HCT116 (cell line): ENCODE results near the gene ACADVL. TPM values are rescaled to one million over a fixed set of nuclear protein-coding genes. Genes with fewer than 3 reads are reported as not detected.

Source experiments
- ATAC-seq: fragments of 200-7000 bp; cut with Tn5 transposase; 2 replicates; pipeline ENCODE4 v1.9.1; 2020; ENCODE audit warnings: mild to moderate bottlenecking, moderate library complexity
- BruUV-seq: library from RNA; stranded (reverse); fragments of 400-500 nt; replicated peaks from 2 replicates; lab custom pipeline; 2021; lab: Mats Ljungman, UMichigan
- CTCF ChIA-PET: fragments of 300-600 bp; sonication (Branson Sonifier 250); formaldehyde crosslinking; loops from one replicate; lab custom pipeline; 2021; ENCODE audit warnings: antibody characterized with exemption; lab: Charles Lee
- POLR2A ChIA-PET: fragments of 300-600, 350-600 bp; sonication (Branson Sonifier 250); formaldehyde crosslinking; loops from one replicate; lab custom pipeline; 2021; ENCODE audit warnings: antibody characterized with exemption; lab: Charles Lee
- RAD21 ChIA-PET, 2 experiments: fragments of 300-600 bp; sonication (Branson Sonifier 250); formaldehyde crosslinking; loops; one replicate each; lab custom pipeline; 2023; ENCODE audit warnings: low total read pairs in 2 of 2; ENCODE audit not compliant: uncharacterized antibody in 2 of 2, unreplicated experiment in 2 of 2, low non-redundant PET in 1 of 2; lab: Charles Lee
- DNase-seq: peaks from one replicate; pipeline ENCODE4 v3.0.0-alpha.2; 2010; ENCODE audit warnings: low read depth, low spot score
- H2AFZ ChIP-seq: fragments of 200-600 bp; shearing (Covaris generic), sonication (generic); 2 replicates; pipeline ENCODE4 v1.6.1; 2017; ENCODE audit warnings: low read depth, mixed run types, mixed read lengths, antibody characterized with exemption, low read length; ENCODE audit not compliant: poor library complexity, severe bottlenecking
- H3K27ac ChIP-seq: 2 replicates; pipeline ENCODE4 v1.5.1; 2012; ENCODE audit warnings: low read depth, low read length
- H3K27me3 ChIP-seq: fragments of 200-600 bp; sonication (generic); 2 replicates; pipeline ENCODE4 v1.6.1; 2016; ENCODE audit warnings: mixed run types, low read length, mixed read lengths; ENCODE audit not compliant: insufficient read depth
- H3K36me3 ChIP-seq, 2 experiments: fragments of 200-500 bp in 1 of 2; fragments of 200-600 bp in 1 of 2; sonication (Bioruptor generic) in 1 of 2; sonication (generic) in 1 of 2; 2 replicates each; pipeline versions ENCODE4 v1.5.1 to v1.6.1; 2014 to 2016; ENCODE audit warnings: low read length in 2 of 2, inconsistent platforms in 1 of 2, mixed read lengths in 1 of 2, mixed run types in 1 of 2; ENCODE audit not compliant: insufficient read depth in 2 of 2, control insufficient read depth in 1 of 2
- H3K4me1 ChIP-seq, 2 experiments: fragments of 200-600 bp in 1 of 2; sonication (generic) in 1 of 2; 2 replicates each; pipeline versions ENCODE4 v1.5.1 to v1.6.1; 2012 to 2017; ENCODE audit warnings: low read length in 2 of 2, inconsistent platforms in 1 of 2, mild to moderate bottlenecking in 1 of 2, mixed read lengths in 1 of 2, mixed run types in 1 of 2, moderate library complexity in 1 of 2; ENCODE audit not compliant: insufficient read depth in 2 of 2, control insufficient read depth in 1 of 2
- H3K4me2 ChIP-seq: fragments of 200-600 bp; sonication (generic); 2 replicates; pipeline ENCODE4 v1.6.1; 2017; ENCODE audit warnings: mixed run types, low read length, mixed read lengths
- H3K4me3 ChIP-seq, 2 experiments: fragments of 200-600 bp in 1 of 2; sonication (generic) in 1 of 2; replicated peaks in 1 of 2; 2 replicates each; pipeline ENCODE4 v1.5.1; 2011 to 2016; ENCODE audit warnings: low read length in 2 of 2, control low read depth in 1 of 2, low read depth in 1 of 2, mild to moderate bottlenecking in 1 of 2, mixed read lengths in 1 of 2, mixed run types in 1 of 2
- H3K79me2 ChIP-seq: fragments of 200-600 bp; sonication (generic); 2 replicates; pipeline ENCODE4 v1.6.1; 2017; ENCODE audit warnings: mild to moderate bottlenecking, mixed run types, low read length, moderate library complexity, mixed read lengths; ENCODE audit not compliant: insufficient read depth
- H3K9ac ChIP-seq: fragments of 200-600 bp; sonication (generic); 2 replicates; pipeline ENCODE4 v1.6.1; 2016; ENCODE audit warnings: low read length, mixed read lengths
- H3K9me2 ChIP-seq: fragments of 200-600 bp; sonication (generic), shearing (Covaris generic); 2 replicates; pipeline ENCODE4 v1.6.1; 2017; ENCODE audit warnings: mixed run types, mild to moderate bottlenecking, moderate library complexity; ENCODE audit not compliant: insufficient read depth
- H3K9me3 ChIP-seq, 2 experiments: fragments of 200-500 bp in 1 of 2; fragments of 200-600 bp in 1 of 2; sonication (Bioruptor generic) in 1 of 2; sonication (generic) in 1 of 2; 2 replicates each; pipeline ENCODE4 v1.6.1; 2014 to 2017; ENCODE audit warnings: low read length in 2 of 2, mixed read lengths in 2 of 2, inconsistent platforms in 1 of 2, low read depth in 1 of 2, mild to moderate bottlenecking in 1 of 2, mixed run types in 1 of 2, moderate library complexity in 1 of 2; ENCODE audit not compliant: control insufficient read depth in 1 of 2, insufficient read depth in 1 of 2
- H4K20me1 ChIP-seq: fragments of 200-600 bp; sonication (generic), shearing (Covaris generic); 2 replicates; pipeline ENCODE4 v1.6.1; 2017; ENCODE audit warnings: mixed run types, mild to moderate bottlenecking, moderate library complexity; ENCODE audit not compliant: insufficient read depth
- CBX3 ChIP-seq: IDR thresholded peaks from 2 replicates; pipeline ENCODE4 v1.6.1; 2012; ENCODE audit warnings: low read depth
- ELF1 ChIP-seq: IDR thresholded peaks from 2 replicates; pipeline ENCODE4 v1.6.1; 2012; ENCODE audit warnings: low read depth, borderline replicate concordance
- FOSL1 ChIP-seq: IDR thresholded peaks from 2 replicates; pipeline ENCODE4 v1.6.1; 2012; ENCODE audit warnings: low read depth
- JUND ChIP-seq: IDR thresholded peaks from 2 replicates; pipeline ENCODE4 v1.6.1; 2012
- POLR2A ChIP-seq: IDR thresholded peaks from 2 replicates; pipeline ENCODE4 v1.7.0; 2011; ENCODE audit warnings: borderline replicate concordance; ENCODE audit not compliant: insufficient read depth, insufficient read length; ENCODE audit errors: extremely low read depth
- POLR2AphosphoS5 ChIP-seq: IDR thresholded peaks from 2 replicates; pipeline ENCODE4 v1.6.1; 2011; ENCODE audit warnings: mild to moderate bottlenecking, low read depth, low read length, moderate library complexity
- RAD21 ChIP-seq: IDR thresholded peaks from 2 replicates; pipeline ENCODE4 v1.6.1; 2012; ENCODE audit warnings: low read depth, mild to moderate bottlenecking
- SIN3A ChIP-seq: IDR thresholded peaks from 2 replicates; pipeline ENCODE4 v1.6.1; 2012; ENCODE audit warnings: low read depth
- SRF ChIP-seq: IDR thresholded peaks from 2 replicates; pipeline ENCODE4 v1.6.1; 2012; ENCODE audit warnings: low read depth
- ZFX ChIP-seq: fragments of 450-650 bp; IDR thresholded peaks from 2 replicates; pipeline ENCODE4 v1.6.1; 2017
- intact Hi-C: fragments of 100-400 bp; cut with micrococcal nuclease; formaldehyde crosslinking; loops from 2 replicates; pipeline ENCODE4 v1.10.0; 2022
- total RNA-seq: library from RNA; stranded (reverse); gene quantifications from one replicate; pipeline ENCODE4 v1.2.1, GENCODE V29; 2021; ENCODE audit not compliant: unreplicated experiment
- TF ChIP-seq, protein P1 (sequence below), 3 experiments: fragments of 200-600 bp in 1 of 3; sonication (generic) in 1 of 3; IDR thresholded peaks in 2 of 3; conservative IDR thresholded peaks in 1 of 3; 2 replicates each; pipeline ENCODE4 v1.5.1; 2012 to 2017; ENCODE audit warnings: low read depth in 2 of 3, low read length in 2 of 3, antibody characterized with exemption in 1 of 3, borderline replicate concordance in 1 of 3, control low read depth in 1 of 3, mild to moderate bottlenecking in 1 of 3, mixed read lengths in 1 of 3, mixed run types in 1 of 3, moderate library complexity in 1 of 3; ENCODE audit not compliant: insufficient read depth in 1 of 3

The ACADVL gene
- total RNA-seq, 1 experiment from 2014 or later, result 554 TPM

DNA sequence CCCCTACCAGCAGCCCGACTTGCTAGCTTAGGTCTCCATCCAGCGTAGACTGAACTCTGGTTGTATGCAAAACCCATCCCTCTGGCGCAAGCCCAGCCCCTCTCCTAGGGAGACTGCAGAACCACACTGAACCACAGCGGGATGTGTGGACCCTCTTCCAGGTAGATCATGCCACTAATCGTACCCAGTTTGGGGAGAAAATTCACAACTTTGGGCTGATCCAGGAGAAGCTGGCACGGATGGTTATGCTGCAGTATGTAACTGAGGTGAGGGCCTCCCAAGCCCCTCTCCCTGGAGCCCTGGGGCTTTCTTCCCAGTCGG is 3.2 kb downstream of the ACADVL start:
- DNase-seq, result no peak
- Histone ChIP-seq H4K20me1 (no peaks in the 10 kb centered on the region), H3K9me2 (no peaks in the 10 kb centered on the region), H3K36me3 (peaks cover 38 to 51% of the 10 kb centered on the region in 2 experiments; a peak in 3 of 4 replicates), H3K4me2 (no peak overlapping the region), H2AFZ (no peak overlapping the region), H3K9me3 (no peaks in the 10 kb centered on the region), H3K9ac (no peak overlapping the region), H3K79me2 (peaks cover 30% of the 10 kb centered on the region), H3K27me3 (no peaks in the 10 kb centered on the region), H3K4me1 (peaks cover 7 to 29% of the 10 kb centered on the region in 2 experiments; a peak in 3 of 4 replicates), H3K4me3 (no peak overlapping the region), H3K27ac (no peak overlapping the region)
- intact Hi-C loops, result no loop called here
- POLR2A ChIA-PET, result interaction anchor here (1.0 to 1.6 kb wide), 4 partner anchors 10 to 177 kb away, joined by 3 to 5 read pairs (median 3); partner anchors contain the start of gene DVL2
- no TSS peak for BruUV-seq
- RAD21 ChIA-PET, result no interaction called here
- TF ChIP-seq FOSL1 (no peak), POLR2AphosphoS5 (no peak), ELF1 (no peak), JUND (no peak), SIN3A (0 out of 2 replicates have a peak, but pooled peaks have one; percentile 28)
- no peak for ATAC-seq
- CTCF ChIA-PET, result no interaction called here

DNA sequence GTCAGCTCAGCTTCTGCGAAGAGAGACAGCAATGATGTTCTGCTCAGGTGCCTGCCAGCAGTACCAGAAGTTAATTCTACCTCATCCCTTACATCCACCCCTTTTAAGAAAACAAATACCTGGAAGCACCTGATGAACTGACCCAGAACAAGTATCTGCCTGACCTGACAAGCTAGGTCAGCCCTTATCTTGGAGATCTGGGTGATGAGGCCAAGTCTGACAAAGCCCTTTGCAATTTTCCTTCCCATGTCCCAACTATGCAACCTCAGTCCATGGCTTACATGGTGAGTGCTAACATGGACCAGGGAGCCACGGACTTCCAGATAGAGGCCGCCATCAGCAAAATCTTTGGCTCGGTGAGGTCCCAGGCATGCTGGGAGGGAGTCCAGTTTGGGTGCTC is 3.6 kb downstream of the ACADVL start:
- H3K4me2 ChIP-seq, result no peak overlapping the region
- RAD21 ChIA-PET, result no interaction called here
- peaks cover 30% of the 10 kb centered on the region for H3K79me2 ChIP-seq
- H3K4me3 ChIP-seq, result no peak overlapping the region
- no peak overlapping the region for H2AFZ ChIP-seq
- no peaks in the 10 kb centered on the region for H3K9me3 ChIP-seq
- H4K20me1 ChIP-seq, result no peaks in the 10 kb centered on the region
- BruUV-seq, result no TSS peak
- no peaks in the 10 kb centered on the region for H3K9me2 ChIP-seq
- no peaks in the 10 kb centered on the region for H3K27me3 ChIP-seq
- no peak overlapping the region for H3K27ac ChIP-seq
- intact Hi-C loops, result no loop called here
- CTCF ChIA-PET, result no interaction called here
- POLR2A ChIA-PET, result interaction anchor here (1.0 to 1.6 kb wide), 3 partner anchors 9 to 177 kb away, joined by 3 to 5 read pairs (median 3); partner anchors contain the start of gene DVL2
- TF ChIP-seq POLR2A, result no peak
- no peak for TF ChIP-seq SRF
- no peak for TF ChIP-seq RAD21
- no peak for TF ChIP-seq CBX3
- TF ChIP-seq ZFX, result no peak
- TF ChIP-seq, protein P1, sequence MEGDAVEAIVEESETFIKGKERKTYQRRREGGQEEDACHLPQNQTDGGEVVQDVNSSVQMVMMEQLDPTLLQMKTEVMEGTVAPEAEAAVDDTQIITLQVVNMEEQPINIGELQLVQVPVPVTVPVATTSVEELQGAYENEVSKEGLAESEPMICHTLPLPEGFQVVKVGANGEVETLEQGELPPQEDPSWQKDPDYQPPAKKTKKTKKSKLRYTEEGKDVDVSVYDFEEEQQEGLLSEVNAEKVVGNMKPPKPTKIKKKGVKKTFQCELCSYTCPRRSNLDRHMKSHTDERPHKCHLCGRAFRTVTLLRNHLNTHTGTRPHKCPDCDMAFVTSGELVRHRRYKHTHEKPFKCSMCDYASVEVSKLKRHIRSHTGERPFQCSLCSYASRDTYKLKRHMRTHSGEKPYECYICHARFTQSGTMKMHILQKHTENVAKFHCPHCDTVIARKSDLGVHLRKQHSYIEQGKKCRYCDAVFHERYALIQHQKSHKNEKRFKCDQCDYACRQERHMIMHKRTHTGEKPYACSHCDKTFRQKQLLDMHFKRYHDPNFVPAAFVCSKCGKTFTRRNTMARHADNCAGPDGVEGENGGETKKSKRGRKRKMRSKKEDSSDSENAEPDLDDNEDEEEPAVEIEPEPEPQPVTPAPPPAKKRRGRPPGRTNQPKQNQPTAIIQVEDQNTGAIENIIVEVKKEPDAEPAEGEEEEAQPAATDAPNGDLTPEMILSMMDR (IDR thresholded peaks at IDR 0.05 in 2 of 3, conservative IDR thresholded peaks at IDR 0.05 in 1 of 3; ENCODE audit: borderline replicate concordance in 1 of 3, insufficient read depth in 1 of 3, low read depth in 2 of 3, low read length in 2 of 3), result no peak
- H3K9ac ChIP-seq, result no peak overlapping the region
- peaks cover 42 to 55% of the 10 kb centered on the region in 2 experiments; a peak in 3 of 4 replicates for H3K36me3 ChIP-seq
- no peak for DNase-seq
- peaks cover 7 to 25% of the 10 kb centered on the region in 2 experiments; a peak in 3 of 4 replicates for H3K4me1 ChIP-seq
- ATAC-seq, result no peak
